Cardiac septum (tissue), 1 donor: ENCODE measurements around the gene DMD. TPM values are rescaled to one million over a fixed set of nuclear protein-coding genes. Genes with fewer than 3 reads are reported as not detected.

ENCODE experiments used
- DNase-seq: peaks from one replicate; pipeline ENCODE4 v3.0.0-alpha.2; 2020; ENCODE audit warnings: low spot score
- intact Hi-C: fragments of 100-400 bp; cut with DNase I; formaldehyde crosslinking; loops from one replicate; pipeline ENCODE4 v1.14.0; 2022
- microRNA-seq: library from miRNA; unstranded; fragments of <30 nt; microRNA quantifications from one replicate; pipeline ENCODE4 v1.2.0, GENCODE V29; 2020
- total RNA-seq: library from RNA; stranded (reverse); fragmentation: NEBNext Ultra II Directional; extraction: Animal tissue kit (Norgen Biotek cat#: 25700); gene quantifications from one replicate; pipeline ENCODE4 v1.2.1, GENCODE V29; 2021
- donor health status: DM: no; HTN: no; CAD: no.

Gene DMD
- total RNA-seq, 1 donor from 2014 or later = 256 TPM

- intact Hi-C loops = no loop called here
These were observed 2100.7 kb downstream of the DMD start for GRCh38 chrX:31110657-31111056.

DNA sequence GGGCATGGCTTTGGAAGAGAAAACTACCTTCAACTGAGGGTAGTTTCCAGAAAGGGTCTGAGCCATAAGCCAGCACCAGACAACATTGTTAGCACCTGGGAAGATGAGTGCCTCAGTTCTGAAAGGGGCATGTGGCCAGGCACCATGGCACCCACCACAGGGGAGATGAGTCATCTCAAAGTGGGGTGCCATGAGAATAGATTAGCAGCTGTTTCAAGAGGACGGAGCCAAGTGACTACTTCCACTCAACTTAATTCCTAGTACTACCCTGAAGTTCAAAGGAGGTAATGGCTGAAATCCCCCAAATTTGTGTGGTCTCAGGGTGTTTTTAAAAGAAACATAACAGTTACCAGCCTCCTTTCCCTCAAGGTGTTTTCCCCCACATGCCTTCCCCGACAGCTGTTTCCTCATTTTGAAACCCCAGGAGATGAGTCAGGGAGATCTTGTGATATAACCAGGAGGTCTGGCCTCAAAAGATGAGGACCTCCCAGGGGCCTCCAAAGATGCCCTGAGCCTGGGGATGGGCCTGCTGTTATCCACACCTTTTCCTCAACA, 2111.7 kb downstream of the DMD start:
- intact Hi-C loops = no loop called here
- DNase-seq = no peak

More at GRCh38 chrX:31110657-31111056, 2100.7 kb downstream of the DMD start:
- DNase-seq = no peak

DNA sequence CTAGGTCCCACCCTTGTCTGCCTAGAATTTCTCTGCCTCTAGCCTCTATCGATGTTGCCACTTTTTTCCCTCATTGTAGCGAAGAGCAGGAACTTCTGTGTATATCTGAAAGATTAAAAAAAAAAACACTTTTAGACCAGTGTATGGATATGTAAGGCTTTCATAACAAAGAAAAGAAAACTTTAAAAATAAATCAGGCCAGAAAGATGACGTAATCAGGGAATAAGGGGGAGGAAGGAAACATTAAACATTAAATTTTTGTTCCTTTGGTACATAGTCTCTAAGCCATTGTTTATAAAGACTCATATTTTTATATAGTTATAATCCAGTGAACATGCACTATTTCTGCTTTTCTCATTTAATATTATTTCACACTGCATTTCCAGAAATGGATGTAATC, 2113.3 kb downstream of the DMD start:
- intact Hi-C loops = no loop called here
- no peak for DNase-seq

GRCh38 chrX:31093639-31093975, 2117.7 kb downstream of the DMD start:
- intact Hi-C loops = no loop called here
- DNase-seq = no peak

DNA sequence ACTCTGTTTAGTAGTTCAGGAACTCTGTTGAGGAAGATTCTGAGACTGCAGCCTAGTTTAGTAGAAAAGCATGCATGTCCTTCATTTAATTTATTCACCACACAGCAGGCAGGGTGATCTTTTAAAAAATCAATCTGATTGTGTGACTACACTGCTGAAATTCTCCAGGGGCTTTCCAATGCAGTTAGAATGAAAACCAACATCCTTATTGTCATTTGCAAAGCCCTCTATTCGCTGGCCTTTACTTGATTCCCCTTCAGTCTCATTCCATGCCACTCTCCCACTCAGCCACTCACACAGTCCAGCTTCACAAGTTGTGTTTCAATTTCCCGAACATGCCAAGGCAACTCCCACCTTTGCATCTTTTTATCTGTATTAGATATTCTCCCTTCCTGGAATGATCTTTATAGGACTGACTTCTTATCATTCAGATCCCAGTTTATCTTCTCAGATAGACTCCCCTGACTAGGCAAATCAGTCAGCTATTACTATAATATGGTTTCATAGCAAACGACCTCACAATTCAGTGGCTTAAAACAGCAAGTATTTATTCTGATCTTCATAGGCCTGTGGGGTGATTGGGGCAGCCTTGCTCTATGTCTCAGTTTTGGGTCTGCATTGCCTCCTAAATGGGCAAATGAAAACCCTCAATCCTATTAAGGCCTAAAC, 2118.2 kb downstream of the DMD start:
- no peak for DNase-seq
- intact Hi-C loops = no loop called here

DNA sequence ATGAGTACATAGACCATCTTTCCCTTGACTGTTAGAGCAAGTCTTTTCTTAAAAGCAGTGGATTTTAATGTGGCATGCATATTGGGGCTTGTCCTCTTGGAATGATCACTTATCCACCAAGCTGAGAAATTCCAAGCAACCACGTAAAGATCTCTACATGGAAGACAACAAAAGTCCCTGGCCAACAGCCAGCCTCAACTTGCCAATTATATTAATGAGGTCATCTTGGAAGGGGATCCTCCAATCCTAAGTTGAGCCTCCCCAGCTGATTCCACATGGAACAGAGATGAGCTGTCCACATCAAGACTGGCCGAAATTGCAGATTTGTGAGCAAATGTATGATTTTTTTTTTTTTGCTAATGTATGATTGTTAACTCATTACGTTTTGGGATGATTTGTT, 2118.9 kb downstream of the DMD start:
- no peak for DNase-seq
- intact Hi-C loops = no loop called here

DNA sequence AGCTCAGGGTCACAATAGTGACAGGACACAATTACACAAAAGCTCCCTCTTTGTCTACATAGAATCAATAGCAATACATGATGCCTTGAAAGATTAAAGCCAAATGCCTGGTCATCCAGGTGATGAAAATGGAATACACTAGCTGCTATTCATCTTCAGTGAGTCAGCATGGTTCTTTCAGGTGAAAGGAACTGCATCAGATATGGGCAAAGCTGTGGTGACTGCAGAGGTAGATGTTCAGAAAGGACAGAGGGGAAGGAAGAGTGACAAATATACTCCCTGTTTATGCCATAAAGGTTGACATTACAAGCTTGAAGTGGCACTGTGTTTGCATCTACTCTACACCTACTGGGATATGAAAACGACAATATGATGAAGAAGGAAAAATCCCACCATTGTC, 2119.5 kb downstream of the DMD start:
- DNase-seq = no peak
- intact Hi-C loops = no loop called here

- intact Hi-C loops = no loop called here
- no peak for DNase-seq
These were observed 2136.8 kb downstream of the DMD start for GRCh38 chrX:31074522-31074921.

GRCh38 chrX:31071725-31072124, 2139.6 kb downstream of the DMD start, which contains the start of gene FTHL17:
Gene FTHL17 (minus strand): TSS chrX:31072041. CDS start chrX:31071953, 88 bp downstream.
- no peak for DNase-seq
- intact Hi-C loops = no loop called here

DNA sequence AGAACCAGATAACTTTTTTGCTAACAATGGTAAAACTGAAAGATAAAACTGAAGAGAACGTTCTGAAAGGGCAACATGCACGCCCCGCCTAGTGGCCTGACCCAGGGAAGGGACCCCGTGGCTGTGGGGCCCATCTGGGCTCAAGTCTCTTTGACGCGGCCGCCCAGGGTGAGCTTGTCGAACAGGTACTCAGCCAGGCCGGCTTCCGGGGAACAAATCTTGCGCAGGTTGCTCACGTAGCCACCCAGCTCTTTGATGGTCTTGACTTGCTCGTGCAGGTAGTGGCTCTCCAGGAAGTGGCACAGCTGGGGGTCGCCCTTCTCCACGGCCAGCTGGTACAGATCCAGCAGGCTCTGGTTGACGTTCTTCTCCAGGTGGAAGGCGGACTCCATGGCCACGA, 2140.1 kb downstream of the DMD start:
- intact Hi-C loops = no loop called here

DNA sequence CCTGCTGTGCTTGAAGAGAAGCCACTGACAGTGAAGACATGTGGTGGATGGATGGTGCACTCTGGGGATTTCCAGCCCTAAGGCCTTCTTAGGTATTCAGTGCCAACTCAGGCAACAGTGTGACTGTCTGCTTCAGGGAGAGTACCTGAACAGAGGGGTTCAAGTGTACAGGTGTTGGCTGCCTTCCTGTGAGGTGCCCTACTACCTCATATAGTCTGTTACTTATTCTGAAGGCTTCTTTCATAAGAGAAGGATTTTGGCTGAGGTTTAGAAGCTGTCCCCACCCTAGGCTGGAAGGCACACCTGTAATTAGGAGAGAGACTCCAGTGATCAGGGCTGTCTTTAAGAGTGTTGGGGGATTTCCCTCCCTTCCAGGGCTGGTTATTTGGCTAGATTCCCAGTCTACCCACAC, 2141.3 kb downstream of the DMD start:
- no peak for DNase-seq
- intact Hi-C loops = no loop called here

More for the DNA sequence above, 2140.1 kb downstream of the DMD start:
- DNase-seq = no peak

Small RNA genes lying within 50 kb of the gene (microRNA-seq; reads per million reads assigned to microRNA genes)
- 1.3 reads per million for gene MIR3915
- gene MIR548F5 = not detected
